GM18505 (cell line): ENCODE data around the gene SPAG9.
A peak's percentile ranks its signal among the peaks of the same experiment; 100 is the strongest.
"Not testable (repeated sequence)": the region's sequence is repeated elsewhere in the genome, so short reads cannot be mapped to it uniquely, and the experiment has no call there.

Source experiments
- ATAC-seq: cut with Tn5 transposase; IDR thresholded peaks from one replicate; pipeline ENCODE4 v1.9.1; 2021; ENCODE audit not compliant: unreplicated experiment
- POLR2A ChIP-seq: IDR thresholded peaks from 4 replicates; pipeline ENCODE4 v1.6.1; 2011; ENCODE audit warnings: borderline replicate concordance; ENCODE audit not compliant: insufficient read depth, insufficient read length; ENCODE audit errors: extremely low read depth

SPAG9 gene

GRCh38 chr17:51120357-51120738 is 320 bp downstream of the SPAG9 start:
- TF ChIP-seq POLR2A, result no peak
- ATAC-seq, result peak; percentile 26

GRCh38 chr17:51119415-51120356 is 982 bp downstream of the SPAG9 start:
- no peak for TF ChIP-seq POLR2A
- peak; percentile 28 for ATAC-seq

- TF ChIP-seq POLR2A, result no peak
- ATAC-seq, result no peak
Measured at GRCh38 chr17:51118330-51119195, 2.1 kb downstream of the SPAG9 start.

GRCh38 chr17:51115179-51115578 is 5.5 kb downstream of the SPAG9 start:
- ATAC-seq, result no peak
- no peak for TF ChIP-seq POLR2A

- ATAC-seq, result not testable (repeated sequence)
Measured at GRCh38 chr17:51112303-51113222, 8.1 kb downstream of the SPAG9 start.

DNA sequence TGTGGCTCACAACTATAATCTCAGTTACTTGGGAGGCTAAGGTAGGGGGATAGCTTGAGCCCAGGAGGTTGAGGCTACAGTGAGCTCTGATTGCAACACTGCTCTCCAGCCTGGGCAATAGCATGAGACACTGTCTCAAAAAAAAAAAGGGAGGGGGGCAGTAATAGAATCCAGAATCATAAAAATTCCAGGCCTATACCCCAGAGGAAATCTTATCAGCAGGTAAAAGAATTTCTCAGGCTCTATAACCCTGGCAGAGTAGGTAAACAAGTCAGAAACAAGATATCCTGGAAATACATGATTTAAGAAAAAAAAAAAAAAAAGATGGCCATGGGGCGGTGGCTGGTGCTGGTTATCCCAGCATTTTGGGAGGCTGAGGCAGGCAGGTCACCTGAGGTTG is 12.9 kb downstream of the SPAG9 start:
- TF ChIP-seq POLR2A, result no peak
- ATAC-seq, result no peak

GRCh38 chr17:51103451-51103850 is 17.2 kb downstream of the SPAG9 start:
- no peak for ATAC-seq
- no peak for TF ChIP-seq POLR2A

DNA sequence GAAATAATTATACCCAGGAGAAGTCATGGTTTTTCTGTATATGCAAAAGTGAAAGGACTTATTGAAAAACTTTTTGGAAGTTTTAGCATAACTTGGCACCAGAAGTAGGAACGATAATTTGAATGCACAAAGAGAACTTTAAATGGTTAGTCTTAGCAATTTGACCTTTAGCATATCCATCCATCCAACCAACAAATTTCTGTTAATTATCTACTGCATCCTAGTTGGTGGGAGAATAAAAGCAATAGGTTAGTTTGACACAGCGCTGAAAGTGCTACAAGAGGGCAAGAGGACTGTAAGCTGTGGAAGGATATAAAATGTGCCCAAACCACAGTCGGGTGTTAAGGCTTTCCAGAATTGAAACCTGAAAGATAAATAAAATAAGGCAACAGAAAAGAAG is 17.6 kb downstream of the SPAG9 start:
- no peak for ATAC-seq
- no peak for TF ChIP-seq POLR2A

DNA sequence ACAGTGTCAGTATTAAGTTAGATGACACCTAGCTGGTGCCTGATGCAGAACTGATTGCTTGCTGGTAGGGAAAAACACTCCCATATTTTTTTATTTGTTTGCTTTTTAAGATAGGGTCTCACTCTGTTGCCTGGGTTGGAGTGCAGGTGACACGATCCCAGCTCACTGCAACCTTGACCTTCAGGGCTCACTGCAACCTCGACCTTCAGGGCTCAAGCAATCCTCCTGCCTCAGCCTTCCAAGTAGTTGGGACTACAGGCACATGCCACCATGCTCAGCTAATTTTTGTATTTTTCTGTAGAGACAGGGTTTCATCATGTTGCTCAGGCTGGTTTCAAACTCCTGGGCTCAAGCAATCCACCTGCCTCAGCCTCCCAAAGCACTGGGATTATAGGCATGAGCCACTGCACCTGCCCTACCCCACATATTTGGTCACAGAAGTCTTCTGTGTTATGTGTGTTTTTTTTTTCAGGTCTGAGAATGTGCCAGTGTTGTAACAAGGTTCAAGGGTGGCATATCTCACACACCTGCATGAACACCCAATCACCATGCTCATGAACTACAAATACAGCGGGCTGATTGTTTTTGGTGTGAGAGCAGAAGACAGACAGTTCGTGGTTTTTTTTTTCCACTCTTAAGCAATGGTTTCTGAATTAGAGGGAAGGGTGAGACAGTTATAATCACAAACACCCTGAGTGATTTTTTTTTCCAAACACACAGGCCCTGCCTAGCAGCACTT is 22.8 kb downstream of the SPAG9 start:
- no peak for TF ChIP-seq POLR2A
- ATAC-seq, result no peak

GRCh38 chr17:51091635-51092034 is 29.0 kb downstream of the SPAG9 start:
- no peak for ATAC-seq
- TF ChIP-seq POLR2A, result no peak

DNA sequence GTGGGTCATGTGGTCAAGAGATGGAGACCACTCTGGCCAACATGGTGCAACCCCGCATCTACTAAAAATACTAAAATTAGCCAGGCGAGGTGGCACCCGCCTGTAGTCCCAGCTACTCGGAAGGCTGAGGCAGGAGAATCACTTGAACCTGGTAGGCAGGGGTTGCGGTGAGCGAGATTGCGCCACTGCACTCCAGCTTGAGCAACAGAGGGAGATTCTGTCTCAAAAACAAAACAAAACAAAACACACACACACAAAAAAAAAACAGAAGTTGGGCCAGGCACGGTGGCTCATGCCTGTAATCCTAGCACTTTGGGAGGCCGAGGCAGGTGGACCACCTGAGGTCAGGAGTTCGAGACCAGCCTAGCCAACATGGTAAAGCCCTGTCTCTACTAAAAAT is 31.8 kb downstream of the SPAG9 start:
- ATAC-seq, result not testable (repeated sequence)

- ATAC-seq, result no peak
- TF ChIP-seq POLR2A, result no peak
Measured at GRCh38 chr17:51088287-51088686, 32.4 kb downstream of the SPAG9 start.

GRCh38 chr17:51087072-51087757 is 33.5 kb downstream of the SPAG9 start:
- no peak for TF ChIP-seq POLR2A
- no peak for ATAC-seq
